Ovary (tissue), 9 donors: ENCODE measurements around the gene C3orf33. TPM values are rescaled to one million over a fixed set of nuclear protein-coding genes. Genes with fewer than 3 reads are reported as not detected.
"Not testable (repeated sequence)": the region's sequence is repeated elsewhere in the genome, so short reads cannot be mapped to it uniquely, and the experiment has no call there.

Experiments used
- DNase-seq, 5 donors: peaks; one replicate each; pipeline ENCODE4 v3.0.0-alpha.2; 2019 to 2020
- H3K27ac ChIP-seq, 2 donors: fragments of 200-600 bp; one replicate each; pipeline versions ENCODE4 v1.5.1 to v1.8.0; 2019 to 2022
- H3K27me3 ChIP-seq: fragments of 200-600 bp; one replicate; pipeline ENCODE4 v1.8.0; 2022
- H3K36me3 ChIP-seq: fragments of 200-600 bp; sonication (generic); one replicate; pipeline ENCODE4 v1.5.1; 2019
- H3K4me1 ChIP-seq: one replicate; pipeline ENCODE4 v1.8.1; 2013; ENCODE audit warnings: mild to moderate bottlenecking, moderate library complexity; ENCODE audit not compliant: insufficient read depth
- H3K4me3 ChIP-seq: fragments of 200-600 bp; sonication (generic); one replicate; pipeline ENCODE4 v1.5.1; 2017
- H3K9me3 ChIP-seq, 2 donors: fragments of 200-600 bp in 1 of 2; sonication (generic) in 1 of 2; one replicate each; pipeline versions ENCODE4 v1.5.1 to v1.8.1; 2013 to 2019; ENCODE audit warnings: mild to moderate bottlenecking in 1 of 2, moderate library complexity in 1 of 2
- CTCF ChIP-seq, 3 donors: fragments of 450-650 bp in 2 of 3; fragments of 200-600 bp in 1 of 3; IDR thresholded peaks; one replicate each; pipeline versions ENCODE4 v1.5.1 to v1.8.0; 2016 to 2022; ENCODE audit warnings: antibody characterized with exemption in 3 of 3, mild to moderate bottlenecking in 1 of 3
- EP300 ChIP-seq: sonication (generic); formaldehyde crosslinking; IDR thresholded peaks from one replicate; pipeline ENCODE4 v1.6.1; 2017; ENCODE audit warnings: antibody characterized with exemption
- POLR2A ChIP-seq: fragments of 450-650 bp; IDR thresholded peaks from one replicate; pipeline ENCODE4 v1.6.1; 2017; ENCODE audit warnings: antibody characterized with exemption, mild to moderate bottlenecking, moderate library complexity
- WGBS, 3 donors: extraction: QIAGEN DNeasy Blood & Tissue Kit in 1 of 3; methylation state at CpG; one replicate each; pipeline versions ENCODE4 v1.1.5 to v1.1.7; 2013 to 2017; 5-methylcytosine and 5-hydroxymethylcytosine counted together
- intact Hi-C, 4 donors: fragments of 100-400 bp; cut with DNase I; formaldehyde crosslinking; loops; one replicate each; pipeline versions ENCODE4 v1.11.0 to v1.15.1; 2022 to 2023
- polyA plus RNA-seq, 2 donors: library from polyadenylated mRNA; stranded (reverse); fragments of 200-250 nt in 1 of 2; fragments of 350-450 nt in 1 of 2; fragmentation: Illumina TruSeq in 1 of 2; extraction: RNeasy Lipid Tissue Mini Kit (QIAGEN cat#74804) in 1 of 2; gene quantifications; one replicate each; pipeline ENCODE4 v1.2.3, GENCODE V29; 2013 to 2014
- total RNA-seq, 7 donors: library from RNA; depleted of rRNA in 2 of 7; stranded (reverse); fragments of >200 nt in 2 of 7; fragmentation: NEBNext Ultra II Directional in 3 of 7; extraction: Animal tissue kit (Norgen Biotek cat#: 25700) in 3 of 7; gene quantifications; one replicate each; pipeline versions ENCODE4 v1.1.0 to v1.2.4, GENCODE V29; 2016 to 2023
- donor health status: DM: no; HTN: no; CAD: no; lungs with moderate emphysema.
- donor health status: DM: no; HTN: no; CAD: no.
- donor health status: Bipolar disorder and iron deficiency.
- donor health status: DM: yes; HTN: yes; CAD: no.
- donor health status: DM: no; HTN: no; CAD: no.
- donor health status: DM: yes; HTN: yes; CAD: no.

The C3orf33 gene
- total and polyA plus RNA-seq, 9 donors, result 4.5 to 7.6 (median 6.3) TPM

GRCh38 chr3:155852341-155852740 lies 46.3 kb upstream of the C3orf33 start:
- intact Hi-C loops, result loop anchor here in 1 of 4 donors (5.0 kb wide), 1 partner anchor 45 kb away; the partner anchor contains the start of gene C3orf33
- TF ChIP-seq POLR2A, result no peak
- TF ChIP-seq EP300, result no peak
- no peak for TF ChIP-seq CTCF (IDR thresholded peaks at IDR 0.05)
- 23 to 36% (median 31%) methylated on average over 2 of the region's 2 CpGs for WGBS, 3 donors
- Histone ChIP-seq H3K27me3 (no peaks in the 10 kb centered on the region), H3K4me1 (peaks cover 22% of the 10 kb centered on the region), H3K36me3 (no peaks in the 10 kb centered on the region), H3K27ac (no peak overlapping the region), H3K9me3 (no peaks in the 10 kb centered on the region), H3K4me3 (peak overlapping the region; percentile 99)
- DNase-seq, result no peak

GRCh38 chr3:155849404-155849803 lies 43.3 kb upstream of the C3orf33 start:
- not testable (repeated sequence) for H3K27ac ChIP-seq, H3K4me3 ChIP-seq

GRCh38 chr3:155847993-155848392 lies 41.9 kb upstream of the C3orf33 start:
- WGBS, 3 donors, result 97 to 98% (median 98%) methylated on average over 3 of the region's 3 CpGs
- intact Hi-C loops, result no loop called here

More at GRCh38 chr3:155849404-155849803, 43.3 kb upstream of the C3orf33 start:
- H3K9me3 ChIP-seq, H3K36me3 ChIP-seq, H3K27me3 ChIP-seq, intact Hi-C loops, DNase-seq: not testable (repeated sequence)
- peaks cover 24% of the 10 kb centered on the region for H3K4me1 ChIP-seq
- WGBS, 3 donors, result 88 to 93% (median 89%) methylated on average over 3 of the region's 3 CpGs

DNA sequence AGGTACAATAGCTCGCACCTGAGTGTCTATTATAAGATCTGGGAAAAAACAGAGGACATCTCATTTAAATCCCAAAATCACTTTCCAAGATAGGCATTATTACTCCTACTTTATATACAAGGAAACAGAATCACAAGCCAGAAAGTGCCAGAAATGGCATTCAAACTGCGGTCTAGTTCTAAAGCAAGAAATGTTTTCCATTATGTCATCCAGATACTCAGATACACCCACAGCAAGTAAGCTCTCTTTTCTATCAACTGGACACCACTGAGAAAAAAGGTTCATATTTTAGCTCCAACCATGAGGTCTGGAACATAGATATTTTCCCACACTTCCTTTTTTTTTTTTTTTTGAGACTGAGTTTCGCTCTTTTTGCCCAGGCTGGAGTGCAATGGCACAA lies 40.0 kb upstream of the C3orf33 start:
- no peaks in the 10 kb centered on the region for H3K9me3 ChIP-seq
- H3K27ac ChIP-seq, result no peak overlapping the region
- no peak for DNase-seq
- intact Hi-C loops, result no loop called here
- no peaks in the 10 kb centered on the region for H3K27me3 ChIP-seq
- H3K4me3 ChIP-seq, result no peak overlapping the region
- WGBS, 3 donors, result 84 to 87% (median 85%) methylated on average over 3 of the region's 3 CpGs
- no peak for TF ChIP-seq CTCF (IDR thresholded peaks at IDR 0.05)
- no peak for TF ChIP-seq POLR2A
- no peaks in the 10 kb centered on the region for H3K36me3 ChIP-seq
- peaks cover 13% of the 10 kb centered on the region for H3K4me1 ChIP-seq

More at GRCh38 chr3:155847993-155848392, 41.9 kb upstream of the C3orf33 start:
- H3K4me1 ChIP-seq, result peaks cover 21% of the 10 kb centered on the region
- H3K4me3 ChIP-seq, result no peak overlapping the region
- no peaks in the 10 kb centered on the region for H3K9me3 ChIP-seq
- TF ChIP-seq POLR2A, result no peak
- TF ChIP-seq EP300, result no peak
- TF ChIP-seq CTCF (IDR thresholded peaks at IDR 0.05), result no peak
- no peak for DNase-seq
- no peaks in the 10 kb centered on the region for H3K27me3 ChIP-seq
- H3K27ac ChIP-seq, result no peak overlapping the region
- no peaks in the 10 kb centered on the region for H3K36me3 ChIP-seq

- Histone ChIP-seq H3K36me3 (no peaks in the 10 kb centered on the region), H3K27ac (no peak overlapping the region), H3K27me3 (no peaks in the 10 kb centered on the region), H3K4me3 (no peak overlapping the region), H3K9me3 (no peaks in the 10 kb centered on the region), H3K4me1 (peaks cover 3% of the 10 kb centered on the region)
- intact Hi-C loops, result no loop called here
- no peak for TF ChIP-seq POLR2A
- TF ChIP-seq CTCF (IDR thresholded peaks at IDR 0.05), result no peak
- no peak for TF ChIP-seq EP300
- 53 to 65% (median 63%) methylated on average over 1 of the region's 1 CpG for WGBS, 3 donors
- no peak for DNase-seq
These were observed 37.5 kb upstream of the C3orf33 start for GRCh38 chr3:155843569-155843968.
